Adrenal gland (tissue), 12 donors: ENCODE results near the gene MYH9. TPM values are rescaled to one million over a fixed set of nuclear protein-coding genes. Genes with fewer than 3 reads are reported as not detected.

Experiments
- DNase-seq, 7 donors: peaks; one replicate each; pipeline ENCODE4 v3.0.0-alpha.2; 2019 to 2020
- H3K27ac ChIP-seq, 5 donors: fragments of 200-600 bp; sonication (generic) in 4 of 5; 1 replicate in 3 of 5; 2 replicates in 2 of 5; pipeline versions ENCODE4 v1.5.1 to v1.8.0; 2016 to 2020; ENCODE audit warnings: mild to moderate bottlenecking in 1 of 5
- H3K27me3 ChIP-seq: fragments of 200-600 bp; 2 replicates; pipeline ENCODE4 v1.8.0; 2021
- H3K36me3 ChIP-seq, 2 donors: fragments of 200-600 bp; replicated peaks in 1 of 2; 1 replicate in 1 of 2; 2 replicates in 1 of 2; pipeline versions ENCODE4 v1.5.1 to v1.8.0; 2018 to 2022
- H3K4me1 ChIP-seq, 2 donors: fragments of 200-600 bp; replicated peaks in 1 of 2; 1 replicate in 1 of 2; 2 replicates in 1 of 2; pipeline versions ENCODE4 v1.5.1 to v1.8.0; 2018 to 2021
- H3K4me3 ChIP-seq, 4 donors: fragments of 200-600 bp; sonication (generic) in 3 of 4; one replicate each; pipeline ENCODE4 v1.5.1; 2016 to 2018
- H3K9me3 ChIP-seq, 3 donors: fragments of 200-600 bp; sonication (generic) in 1 of 3; replicated peaks in 1 of 3; 1 replicate in 2 of 3; 2 replicates in 1 of 3; pipeline versions ENCODE4 v1.5.1 to v1.8.0; 2016 to 2021
- CTCF ChIP-seq, 6 experiments: fragments of 450-650 bp in 4 of 6; fragments of 200-600 bp in 2 of 6; sonication (generic) in 1 of 6; IDR thresholded peaks; 1 replicate in 5 of 6; 2 replicates in 1 of 6; pipeline versions ENCODE4 v1.5.1 to v1.8.0; 2016 to 2021; ENCODE audit warnings: antibody characterized with exemption in 6 of 6, mild to moderate bottlenecking in 2 of 6, moderate library complexity in 1 of 6
- POLR2A ChIP-seq, 2 donors: fragments of 450-650 bp; IDR thresholded peaks; one replicate each; pipeline ENCODE4 v1.6.1; 2017; ENCODE audit warnings: antibody characterized with exemption in 2 of 2, mild to moderate bottlenecking in 2 of 2, moderate library complexity in 1 of 2
- WGBS, 4 donors: extraction: QIAGEN DNeasy Blood & Tissue Kit in 2 of 4; methylation state at CpG; one replicate each; pipeline versions ENCODE4 v1.1.5 to v1.1.7; 2013 to 2017; 5-methylcytosine and 5-hydroxymethylcytosine counted together
- intact Hi-C, 2 donors: fragments of 100-400 bp; cut with DNase I; formaldehyde crosslinking; loops; one replicate each; pipeline versions ENCODE4 v1.14.1 to v1.15.0; 2022 to 2023
- polyA plus RNA-seq, 3 donors: library from polyadenylated mRNA; stranded (reverse); fragments of 200-250 nt in 2 of 3; fragments of 350-450 nt in 1 of 3; fragmentation: Illumina TruSeq in 1 of 3; extraction: RNeasy Lipid Tissue Mini Kit (QIAGEN cat#74804) in 1 of 3; gene quantifications; one replicate each; pipeline ENCODE4 v1.2.3, GENCODE V29; 2013 to 2014
- total RNA-seq, 9 donors: library from RNA; depleted of rRNA in 4 of 9; stranded (reverse); fragments of >200 nt in 4 of 9; fragments of 120-200 nt in 1 of 9; fragmentation: NEBNext Ultra II Directional in 1 of 9; extraction: Animal tissue kit (Norgen Biotek cat#: 25700) in 1 of 9; gene quantifications; one replicate each; pipeline versions ENCODE4 v1.1.0 to v1.2.4, GENCODE V29; 2013 to 2023
- donor health status: healthy with polysubstance abuse.
- donor health status: Bipolar disorder and iron deficiency.
- donor health status: DM: yes; HTN: yes; CAD: no.
- donor health status: DM: no; HTN: no; CAD: no.
- donor health status: DM: no; HTN: no; CAD: no.
- donor health status: DM: yes; HTN: yes; CAD: no.

Gene MYH9
- total and polyA plus RNA-seq, 12 donors, result 96.2 to 427 (median 319) TPM

- peaks cover 60 to 88% of the 10 kb centered on the region in 2 donors for H3K4me1 ChIP-seq
- H3K4me3 ChIP-seq, result no peak overlapping the region
- intact Hi-C loops, result no loop called here
- H3K36me3 ChIP-seq, result no peaks in the 10 kb centered on the region
- TF ChIP-seq CTCF (IDR thresholded peaks at IDR 0.05) (no peak), POLR2A (IDR thresholded peaks at IDR 0.05) (no peak)
- no peaks in the 10 kb centered on the region for H3K27me3 ChIP-seq
- 39 to 53% (median 44%) methylated on average over 4 to 5 of the region's 5 CpGs for WGBS, 4 donors
- H3K9me3 ChIP-seq, result no peaks in the 10 kb centered on the region
- DNase-seq, result no peak
- peak overlapping the region in 4 of 5 donors; percentile 29 to 86 (median 57) for H3K27ac ChIP-seq
These were observed 26.8 kb downstream of the MYH9 start for GRCh38 chr22:36360871-36361383.

DNA sequence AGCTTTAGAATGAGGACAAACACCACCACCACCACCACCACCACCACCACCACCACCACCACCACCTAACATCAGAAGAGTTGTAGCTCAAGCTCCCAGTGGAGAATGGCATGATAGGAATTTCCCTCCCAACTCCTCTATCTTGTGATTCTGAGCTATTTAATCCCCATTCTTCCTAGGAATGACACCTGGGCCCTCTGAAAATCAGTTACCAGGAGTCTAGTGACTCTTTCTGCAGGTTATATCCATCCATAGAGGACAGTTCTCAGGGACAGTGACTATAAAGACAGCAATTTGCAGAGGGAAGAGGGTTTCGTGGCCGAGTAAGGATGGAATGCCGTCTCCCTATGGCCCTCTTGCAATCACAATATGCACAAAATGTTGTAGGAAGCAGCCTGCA lies 27.8 kb downstream of the MYH9 start:
- WGBS, 4 donors, result 72 to 86% (median 84%) methylated on average over 3 of the region's 3 CpGs
- no peak for DNase-seq
- Histone ChIP-seq H3K27ac (peak overlapping the region in 1 of 5 donors; percentile 68), H3K4me1 (peaks cover 60 to 88% of the 10 kb centered on the region in 2 donors), H3K36me3 (no peaks in the 10 kb centered on the region), H3K4me3 (no peak overlapping the region), H3K9me3 (no peaks in the 10 kb centered on the region), H3K27me3 (no peaks in the 10 kb centered on the region)
- TF ChIP-seq CTCF (IDR thresholded peaks at IDR 0.05) (no peak), POLR2A (IDR thresholded peaks at IDR 0.05) (no peak)
- intact Hi-C loops, result no loop called here

DNA sequence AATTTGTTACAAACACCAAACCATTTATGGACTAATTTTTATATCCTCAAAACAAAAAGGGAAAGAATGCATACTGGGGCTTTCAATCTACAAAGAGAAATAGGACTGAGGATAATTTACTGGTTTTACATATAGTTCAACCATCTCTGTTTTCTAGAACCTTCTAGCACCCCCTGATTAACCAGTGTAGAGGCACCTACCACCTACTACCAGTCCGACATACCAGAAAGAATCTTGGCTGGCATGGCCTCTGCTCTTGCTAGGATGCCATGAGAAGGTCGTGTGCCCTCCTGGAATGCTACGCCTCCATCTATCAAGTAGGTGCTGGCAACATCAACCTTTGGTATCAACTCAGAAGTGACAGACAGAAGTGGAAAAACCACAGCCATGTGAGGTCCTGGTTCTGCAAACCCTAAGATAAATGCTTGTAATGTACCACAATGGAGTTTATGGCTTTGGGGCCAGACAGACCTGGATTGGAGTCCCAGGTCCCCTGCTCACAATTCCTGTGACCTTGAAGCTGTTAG lies 28.2 kb downstream of the MYH9 start:
- Histone ChIP-seq H3K9me3 (no peaks in the 10 kb centered on the region), H3K27ac (peak overlapping the region in 2 of 5 donors; percentile 68 to 94), H3K27me3 (no peaks in the 10 kb centered on the region), H3K4me3 (no peak overlapping the region), H3K4me1 (peaks cover 56 to 85% of the 10 kb centered on the region in 2 donors), H3K36me3 (no peaks in the 10 kb centered on the region)
- WGBS, 4 donors, result 65 to 81% (median 76%) methylated on average over 3 of the region's 3 CpGs
- intact Hi-C loops, result no loop called here
- no peak for DNase-seq
- TF ChIP-seq POLR2A (IDR thresholded peaks at IDR 0.05) (no peak), CTCF (IDR thresholded peaks at IDR 0.05) (no peak)

- H3K27me3 ChIP-seq, result no peaks in the 10 kb centered on the region
- H3K9me3 ChIP-seq, result no peaks in the 10 kb centered on the region
- no peaks in the 10 kb centered on the region for H3K36me3 ChIP-seq
- peak in 1 of 7 donors; percentile 47 for DNase-seq
- H3K4me3 ChIP-seq, result no peak overlapping the region
- TF ChIP-seq POLR2A (IDR thresholded peaks at IDR 0.05), result no peak
- TF ChIP-seq CTCF (IDR thresholded peaks at IDR 0.05), result no peak
- H3K4me1 ChIP-seq, result peaks cover 54 to 85% of the 10 kb centered on the region in 2 donors
- WGBS, 4 donors, result 63 to 64% (median 64%) methylated on average over 9 of the region's 9 CpGs
- H3K27ac ChIP-seq, result peak overlapping the region in 3 of 5 donors; percentile 37 to 94 (median 68)
- intact Hi-C loops, result no loop called here
These were observed 29.0 kb downstream of the MYH9 start for GRCh38 chr22:36358533-36359469.
